Hepatocyte (in vitro differentiated cells): ENCODE measurements around the gene SERPINA12. TPM values are rescaled to one million over a fixed set of nuclear protein-coding genes. Genes with fewer than 3 reads are reported as not detected.
A peak's percentile ranks its signal among the peaks of the same experiment; 100 is the strongest.

Experiments used
- DNase-seq: peaks from one replicate; pipeline ENCODE4 v3.0.0-alpha.2; 2016; ENCODE audit warnings: low spot score
- H2AFZ ChIP-seq: fragments of 200-600 bp; sonication (generic); 2 replicates; pipeline ENCODE4 v1.6.0; 2016; ENCODE audit warnings: antibody characterized with exemption, mild to moderate bottlenecking
- H3K27ac ChIP-seq: fragments of 200-600 bp; sonication (generic); 2 replicates; pipeline ENCODE4 v1.5.1; 2016; ENCODE audit warnings: mild to moderate bottlenecking
- H3K27me3 ChIP-seq: fragments of 200-600 bp; sonication (generic); 2 replicates; pipeline ENCODE4 v1.6.1; 2016
- H3K36me3 ChIP-seq: fragments of 200-600 bp; sonication (generic); replicated peaks from 2 replicates; pipeline ENCODE4 v1.5.1; 2016; ENCODE audit warnings: low read depth; ENCODE audit not compliant: insufficient read depth
- H3K4me1 ChIP-seq: fragments of 200-600 bp; sonication (generic); 2 replicates; pipeline ENCODE4 v1.5.1; 2016; ENCODE audit warnings: mild to moderate bottlenecking, moderate library complexity; ENCODE audit not compliant: insufficient read depth
- H3K4me2 ChIP-seq: fragments of 200-600 bp; sonication (generic); 2 replicates; pipeline ENCODE4 v1.6.0; 2016
- H3K4me3 ChIP-seq: fragments of 200-600 bp; sonication (generic); 2 replicates; pipeline ENCODE4 v1.5.1; 2016; ENCODE audit warnings: mild to moderate bottlenecking
- H3K79me2 ChIP-seq: fragments of 200-600 bp; sonication (generic); 2 replicates; pipeline ENCODE4 v1.6.0; 2017; ENCODE audit warnings: mild to moderate bottlenecking
- H3K9me2 ChIP-seq: fragments of 200-600 bp; sonication (generic); replicated peaks from 2 replicates; pipeline ENCODE4 v1.6.0; 2017; ENCODE audit warnings: mild to moderate bottlenecking; ENCODE audit not compliant: insufficient read depth
- H3K9me3 ChIP-seq: fragments of 200-600 bp; sonication (generic); 2 replicates; pipeline ENCODE4 v1.5.1; 2016; ENCODE audit warnings: low read depth, mild to moderate bottlenecking
- H4K20me1 ChIP-seq: fragments of 200-600 bp; sonication (generic); 2 replicates; pipeline ENCODE4 v1.6.0; 2016; ENCODE audit warnings: mild to moderate bottlenecking; ENCODE audit not compliant: insufficient read depth, poor library complexity, severe bottlenecking
- EZH2 ChIP-seq: fragments of 200-600 bp; sonication (generic); IDR thresholded peaks from 2 replicates; pipeline ENCODE4 v1.6.1; 2016; ENCODE audit warnings: antibody characterized with exemption, mild to moderate bottlenecking, borderline replicate concordance
- EZH2phosphoT487 ChIP-seq: fragments of 200-600 bp; sonication (generic); IDR thresholded peaks from one replicate; pipeline ENCODE4 v1.6.1; 2018; ENCODE audit warnings: antibody characterized with exemption, mild to moderate bottlenecking, low read depth, moderate library complexity; ENCODE audit not compliant: unreplicated experiment, severe bottlenecking
- WGBS: methylation state at CpG from one replicate; pipeline ENCODE4 v1.1.6; 2016; ENCODE audit warnings: low lambda C conversion rate; ENCODE audit errors: missing lambda C conversion rate; 5-methylcytosine and 5-hydroxymethylcytosine counted together
- polyA plus RNA-seq: library from polyadenylated mRNA; unstranded; fragments of >200 nt; fragmentation: Nextera tagmentation; extraction: Ambion mirVana; gene quantifications from 2 replicates; pipeline ENCODE4 v1.2.1, GENCODE V29; 2016
- total RNA-seq: library from RNA; depleted of rRNA; stranded (reverse); fragments of >200 nt; gene quantifications from 2 replicates; pipeline ENCODE4 v1.2.3, GENCODE V29; 2014
- TF ChIP-seq, protein P1 (sequence below): fragments of 200-600 bp; sonication (generic); IDR thresholded peaks from 2 replicates; pipeline ENCODE4 v1.5.1; 2016; ENCODE audit warnings: antibody characterized with exemption, mild to moderate bottlenecking; ENCODE audit not compliant: poor library complexity

SERPINA12 gene
- total and polyA plus RNA-seq, 2 experiments from 2014 or later = 0.25 TPM; not detected in 1

DNA sequence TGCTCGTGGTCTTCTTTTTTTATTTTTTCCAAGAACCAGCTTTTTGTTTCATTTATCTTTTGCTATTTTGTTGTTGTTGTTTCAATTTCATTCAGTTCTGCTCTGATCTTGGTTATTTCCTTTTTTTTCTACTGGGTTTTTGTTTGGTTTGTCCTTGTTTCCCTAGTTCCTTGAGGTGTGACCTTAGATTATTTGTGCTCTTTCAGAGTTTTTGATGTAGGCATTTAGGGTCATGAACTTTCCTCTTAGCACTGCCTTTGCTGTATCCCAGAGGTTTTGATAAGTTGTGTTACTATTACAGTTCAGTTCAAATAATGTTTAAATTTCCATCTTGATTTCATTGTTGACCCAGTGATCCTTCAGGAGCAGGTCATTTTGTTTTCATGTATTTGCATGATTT lies 53.3 kb downstream of the SERPINA12 start:
- Histone ChIP-seq H3K36me3 (no peaks in the 10 kb centered on the region), H2AFZ (no peak overlapping the region), H3K9me3 (no peaks in the 10 kb centered on the region), H3K4me2 (no peak overlapping the region), H3K27ac (no peak overlapping the region), H3K4me1 (no peaks in the 10 kb centered on the region), H3K9me2 (no peaks in the 10 kb centered on the region), H3K79me2 (no peaks in the 10 kb centered on the region), H4K20me1 (no peaks in the 10 kb centered on the region), H3K27me3 (peaks cover 9% of the 10 kb centered on the region), H3K4me3 (no peak overlapping the region)
- 0% methylated on average over 1 of the region's 1 CpG for WGBS
- DNase-seq = no peak
- TF ChIP-seq EZH2 = no peak

DNA sequence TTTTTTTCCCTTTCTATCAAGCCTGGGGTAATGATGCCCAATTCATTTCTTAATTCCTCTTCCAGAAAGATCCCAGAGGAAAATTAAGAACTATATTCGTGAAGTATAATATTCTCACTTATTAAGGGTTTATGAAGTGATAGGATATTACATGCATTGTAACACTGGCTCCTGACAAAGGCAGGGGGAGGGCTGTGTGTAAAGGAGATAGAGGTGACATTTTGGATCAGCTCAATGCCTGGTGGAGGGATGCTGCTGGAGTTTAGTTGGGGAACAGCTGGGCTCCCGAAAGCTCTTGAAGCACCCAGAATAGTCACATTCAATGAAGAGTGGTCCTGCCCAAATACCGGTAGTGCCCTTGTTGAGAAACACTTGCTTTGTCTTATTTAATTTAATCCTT lies 57.4 kb downstream of the SERPINA12 start:
- Histone ChIP-seq H3K9me2 (no peaks in the 10 kb centered on the region), H3K4me3 (no peak overlapping the region), H3K4me2 (no peak overlapping the region), H3K79me2 (no peaks in the 10 kb centered on the region), H3K36me3 (no peaks in the 10 kb centered on the region), H4K20me1 (no peaks in the 10 kb centered on the region), H2AFZ (no peak overlapping the region), H3K27me3 (peaks cover 9% of the 10 kb centered on the region), H3K4me1 (no peaks in the 10 kb centered on the region), H3K9me3 (no peaks in the 10 kb centered on the region), H3K27ac (no peak overlapping the region)
- no peak for DNase-seq
- 54% methylated on average over 3 of the region's 3 CpGs for WGBS
- TF ChIP-seq, protein P1, sequence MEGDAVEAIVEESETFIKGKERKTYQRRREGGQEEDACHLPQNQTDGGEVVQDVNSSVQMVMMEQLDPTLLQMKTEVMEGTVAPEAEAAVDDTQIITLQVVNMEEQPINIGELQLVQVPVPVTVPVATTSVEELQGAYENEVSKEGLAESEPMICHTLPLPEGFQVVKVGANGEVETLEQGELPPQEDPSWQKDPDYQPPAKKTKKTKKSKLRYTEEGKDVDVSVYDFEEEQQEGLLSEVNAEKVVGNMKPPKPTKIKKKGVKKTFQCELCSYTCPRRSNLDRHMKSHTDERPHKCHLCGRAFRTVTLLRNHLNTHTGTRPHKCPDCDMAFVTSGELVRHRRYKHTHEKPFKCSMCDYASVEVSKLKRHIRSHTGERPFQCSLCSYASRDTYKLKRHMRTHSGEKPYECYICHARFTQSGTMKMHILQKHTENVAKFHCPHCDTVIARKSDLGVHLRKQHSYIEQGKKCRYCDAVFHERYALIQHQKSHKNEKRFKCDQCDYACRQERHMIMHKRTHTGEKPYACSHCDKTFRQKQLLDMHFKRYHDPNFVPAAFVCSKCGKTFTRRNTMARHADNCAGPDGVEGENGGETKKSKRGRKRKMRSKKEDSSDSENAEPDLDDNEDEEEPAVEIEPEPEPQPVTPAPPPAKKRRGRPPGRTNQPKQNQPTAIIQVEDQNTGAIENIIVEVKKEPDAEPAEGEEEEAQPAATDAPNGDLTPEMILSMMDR = no peak
- TF ChIP-seq EZH2 = no peak
- TF ChIP-seq EZH2phosphoT487 = no peak

DNA sequence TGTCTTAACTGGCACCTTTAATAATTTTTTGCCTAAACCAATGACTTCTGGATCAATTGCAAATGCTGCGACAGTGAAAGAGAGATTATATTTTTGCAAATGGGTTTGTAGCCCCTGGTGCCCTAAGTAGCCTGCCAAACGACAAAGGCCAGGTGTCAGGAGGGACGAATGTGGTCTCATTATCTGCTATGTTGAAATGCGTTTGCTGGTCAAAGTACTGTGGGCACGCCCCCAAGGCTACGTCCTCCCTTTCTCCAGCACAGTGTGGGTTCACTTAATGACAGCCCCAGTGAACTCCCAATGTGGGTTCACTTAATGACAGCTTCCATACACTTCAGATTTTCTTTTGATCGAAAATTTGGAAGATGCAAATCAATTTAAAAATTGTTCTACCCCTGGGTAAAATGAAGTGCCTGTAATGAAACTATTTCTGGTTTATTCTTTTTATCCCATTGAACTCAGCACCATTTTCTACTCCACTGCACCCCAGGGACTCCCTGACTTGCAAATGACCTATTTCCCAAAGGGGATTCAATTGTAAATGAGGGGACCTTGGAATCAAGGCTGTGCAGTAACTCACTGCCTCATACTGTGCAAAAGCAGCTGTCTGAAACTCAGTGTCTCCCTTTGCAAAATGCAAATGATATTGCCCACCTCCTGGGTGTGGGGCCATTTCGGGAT lies 58.0 kb downstream of the SERPINA12 start:
- Histone ChIP-seq H3K27ac (no peak overlapping the region), H2AFZ (no peak overlapping the region), H3K27me3 (peaks cover 9% of the 10 kb centered on the region), H3K4me1 (no peaks in the 10 kb centered on the region), H3K79me2 (no peaks in the 10 kb centered on the region), H3K4me3 (no peak overlapping the region), H3K9me3 (no peaks in the 10 kb centered on the region), H4K20me1 (no peaks in the 10 kb centered on the region), H3K9me2 (no peaks in the 10 kb centered on the region), H3K4me2 (no peak overlapping the region), H3K36me3 (no peaks in the 10 kb centered on the region)
- WGBS = 26% methylated on average over 8 of the region's 8 CpGs
- TF ChIP-seq EZH2 = no peak
- TF ChIP-seq EZH2phosphoT487 = no peak
- TF ChIP-seq, protein P1 = no peak
- peak; percentile 39 for DNase-seq

DNA sequence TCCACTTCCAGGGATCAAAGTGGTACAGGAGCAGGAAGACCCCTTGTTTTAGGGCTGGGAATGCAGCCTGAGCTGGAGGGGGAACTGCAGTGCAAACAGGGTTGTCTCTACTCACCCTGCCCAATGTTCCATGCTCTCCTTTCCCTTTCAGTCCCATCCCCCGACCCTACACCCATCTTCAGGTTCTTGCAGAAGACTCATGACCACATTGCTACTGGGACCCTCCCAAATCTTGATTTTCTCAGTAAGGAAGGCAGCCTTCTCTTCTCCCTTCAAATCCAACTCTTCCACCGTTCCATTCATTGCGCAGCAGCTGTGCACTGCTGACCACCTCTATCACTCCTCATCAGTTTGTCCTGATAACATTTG lies 58.6 kb downstream of the SERPINA12 start:
- whole genome bisulfite sequencing = 91% methylated on average over 3 of the region's 3 CpGs
- Histone ChIP-seq H3K4me2 (no peak overlapping the region), H2AFZ (no peak overlapping the region), H3K36me3 (no peaks in the 10 kb centered on the region), H3K4me3 (no peak overlapping the region), H4K20me1 (no peaks in the 10 kb centered on the region), H3K9me2 (no peaks in the 10 kb centered on the region), H3K4me1 (no peaks in the 10 kb centered on the region), H3K9me3 (no peaks in the 10 kb centered on the region), H3K27ac (no peak overlapping the region), H3K27me3 (peaks cover 9% of the 10 kb centered on the region), H3K79me2 (no peaks in the 10 kb centered on the region)
- no peak for TF ChIP-seq EZH2
- TF ChIP-seq, protein P1 = no peak
- no peak for TF ChIP-seq EZH2phosphoT487
- DNase-seq = no peak
